ENCODE results near the gene CTDNEP1.

CTDNEP1 gene

GRCh38 chr17:7214300-7215135 is 37.0 kb downstream of the CTDNEP1 start:
- peak; percentile 99 for DNase-seq

- peak; percentile 63 for DNase-seq
These were observed 37.6 kb downstream of the CTDNEP1 start for GRCh38 chr17:7213895-7214299.

- DNase-seq, result no peak
These were observed 39.9 kb downstream of the CTDNEP1 start for GRCh38 chr17:7211491-7212273.

- DNase-seq, result no peak
These were observed 42.6 kb downstream of the CTDNEP1 start for GRCh38 chr17:7208754-7209460.

GRCh38 chr17:7208027-7208571 is 43.4 kb downstream of the CTDNEP1 start:
- no peak for DNase-seq

DNA sequence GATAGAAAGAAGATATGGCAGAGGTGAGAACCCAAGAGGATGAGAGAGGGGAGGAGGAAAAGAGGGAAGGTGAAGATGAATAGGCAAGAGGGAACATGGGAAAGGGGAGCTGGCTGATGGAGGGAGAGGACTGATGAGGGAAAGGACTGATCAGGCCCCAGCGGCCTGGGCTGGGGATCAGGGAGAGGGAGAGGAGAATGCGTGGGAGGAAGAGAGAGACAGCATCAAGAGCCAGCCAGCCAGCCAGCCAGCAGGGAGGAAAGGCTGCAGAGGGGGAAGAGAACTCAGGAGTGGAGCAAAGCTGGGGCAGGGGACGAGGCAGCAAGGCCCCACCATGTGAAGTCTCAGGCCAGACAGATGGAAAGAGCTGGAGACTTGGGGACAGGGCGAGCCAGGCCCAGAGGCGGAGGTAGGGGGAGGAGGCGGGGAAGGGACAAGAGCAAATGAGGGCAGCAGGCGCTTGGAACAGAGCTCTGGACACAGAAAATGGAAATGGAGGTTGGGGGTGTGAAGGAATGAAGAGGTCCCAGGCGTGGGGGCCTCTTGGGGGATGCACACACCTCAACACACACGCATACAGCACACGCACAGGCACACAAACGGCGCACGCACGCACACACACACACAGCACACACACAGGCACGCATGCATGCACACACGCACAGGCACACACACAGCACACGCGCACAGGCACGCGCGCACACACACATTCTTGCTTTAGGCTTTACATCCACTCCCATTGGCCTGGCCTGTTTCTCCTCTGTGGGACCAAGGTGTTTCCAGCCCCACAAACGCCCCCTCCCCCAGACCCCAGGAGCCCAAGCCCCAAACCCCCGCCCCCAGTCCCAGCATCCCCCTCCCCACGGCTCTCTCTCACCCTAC is 44.2 kb downstream of the CTDNEP1 start:
- DNase-seq, result no peak

GRCh38 chr17:7205561-7205960 is 46.0 kb downstream of the CTDNEP1 start:
- no peak for DNase-seq

GRCh38 chr17:7204828-7205461 is 46.6 kb downstream of the CTDNEP1 start:
- DNase-seq, result peak; percentile 92

- DNase-seq, result no peak
These were observed 47.2 kb downstream of the CTDNEP1 start for GRCh38 chr17:7204336-7204735.

GRCh38 chr17:7203391-7203790 is 48.1 kb downstream of the CTDNEP1 start:
- no peak for DNase-seq

DNA sequence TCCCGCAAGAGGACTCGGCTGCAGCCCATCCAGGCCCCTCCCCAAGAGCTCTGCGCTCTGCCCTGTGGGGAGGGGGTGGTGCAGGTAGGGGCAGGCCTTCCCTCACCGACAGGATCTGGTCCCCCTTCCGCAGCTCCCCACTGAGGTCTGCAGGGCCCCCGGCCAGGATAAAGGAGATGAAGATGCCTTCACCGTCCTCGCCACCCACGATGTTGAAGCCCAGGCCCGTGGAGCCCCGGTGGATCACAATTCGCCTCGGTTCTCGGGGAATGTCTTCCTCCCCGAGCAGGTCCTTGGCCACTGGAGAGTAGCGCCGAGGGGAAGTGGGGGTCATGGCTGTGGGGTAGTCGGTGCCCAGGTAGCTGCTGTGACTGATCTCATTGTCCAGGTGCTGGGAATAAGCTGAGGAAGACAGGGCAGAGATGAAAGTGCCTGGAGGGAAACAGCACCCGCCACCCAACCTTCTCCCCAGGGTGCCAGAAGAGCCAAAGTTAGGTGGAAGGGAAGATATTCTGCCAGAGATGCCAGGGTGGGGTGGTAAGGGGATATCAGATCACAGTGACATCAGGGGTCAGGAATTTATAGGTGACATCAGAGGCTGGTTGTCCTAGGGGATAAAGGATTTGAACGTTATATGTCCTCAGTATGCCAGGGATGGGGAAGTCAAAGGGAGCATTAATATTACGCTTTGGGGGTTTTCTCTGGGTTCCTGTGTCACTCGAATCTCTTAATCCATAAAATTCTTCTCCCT is 54.7 kb downstream of the CTDNEP1 start:
- no peak for DNase-seq

DNA sequence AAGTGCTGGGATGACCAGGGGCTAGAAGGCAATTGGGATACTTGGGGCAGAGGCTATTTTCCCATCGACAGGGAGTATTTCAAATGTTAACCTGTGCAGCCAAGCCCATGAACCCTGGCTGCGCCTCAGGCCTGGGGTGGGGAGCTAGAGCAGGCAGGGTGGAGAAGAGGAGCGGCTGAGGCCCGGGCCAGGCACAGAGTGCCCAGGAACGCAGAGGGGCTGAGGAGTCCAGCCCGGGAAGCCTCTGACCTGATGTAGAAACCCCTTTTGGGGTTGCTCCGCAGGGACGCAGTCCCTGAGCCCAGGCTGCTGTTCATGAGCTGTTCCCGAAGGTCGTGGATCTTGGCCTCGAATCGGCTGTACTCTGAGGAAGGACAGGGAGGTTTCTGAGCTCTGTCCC is 55.6 kb downstream of the CTDNEP1 start:
- no peak for DNase-seq

Measured in activated CD4-positive, alpha-beta T cell treated with anti-CD3 and anti-CD28 coated beads, Interleukin-10, Interleukin-2, amounts not matched to agents 100 ng/mL and 50 ng/mL, durations not matched to agents 16 hours and 8 hours (primary cell).